HepG2 (cell line): ENCODE results near the gene NEAT1. TPM values are rescaled to one million over a fixed set of nuclear protein-coding genes. Genes with fewer than 3 reads are reported as not detected.

Experiments
- ATAC-seq: fragments of 200-7000 bp; cut with Tn5 transposase; 3 replicates; pipeline ENCODE4 v1.9.1; 2020; ENCODE audit warnings: mild to moderate bottlenecking, moderate library complexity
- BruUV-seq: library from RNA; stranded (reverse); fragments of 400-500 nt; replicated peaks from 2 replicates; lab custom pipeline; 2021; lab: Mats Ljungman, UMichigan
- CTCF ChIA-PET: fragments of 300-600 bp; formaldehyde crosslinking; extraction: SDS; loops from one replicate; lab custom pipeline; 2021; ENCODE audit warnings: low total read pairs, inconsistent platforms, low intra/inter-chr PET ratio; lab: Yijun Ruan, JAX
- POLR2A ChIA-PET: fragments of 350-600 bp; sonication (Branson Sonifier 250); formaldehyde crosslinking; loops from one replicate; lab custom pipeline; 2020; ENCODE audit warnings: antibody characterized with exemption, inconsistent platforms; lab: Yijun Ruan, JAX
- DNase-seq: peaks from one replicate; pipeline ENCODE4 v3.0.0-alpha.2; 2015; ENCODE audit warnings: low spot score
- FAIRE-seq: peaks from 3 replicates; lab custom pipeline; 2011; peaks lifted over from hg19 to GRCh38; lab: Jason Lieb, UNC
- H2AFZ ChIP-seq: one replicate; pipeline ENCODE4 v1.6.1; 2011; ENCODE audit warnings: low read length, inconsistent platforms
- H3K27ac ChIP-seq: fragments of 300-600 bp; 3 replicates; pipeline ENCODE4 v1.8.0; 2011; ENCODE audit warnings: mixed run types, mild to moderate bottlenecking, mixed read lengths, low read length, inconsistent platforms; ENCODE audit not compliant: insufficient read depth; ENCODE audit errors: extremely low read length
- H3K27me3 ChIP-seq, 2 experiments: fragments of 200-600 bp in 1 of 2; 2 replicates in 1 of 2; 3 replicates in 1 of 2; pipeline versions ENCODE4 v1.6.0 to v1.8.0; 2011; ENCODE audit warnings: low read length in 2 of 2, mild to moderate bottlenecking in 2 of 2, moderate library complexity in 2 of 2, inconsistent platforms in 1 of 2; ENCODE audit not compliant: insufficient read depth in 2 of 2, control insufficient read depth in 1 of 2
- H3K36me3 ChIP-seq, 2 experiments: fragments of 200-600 bp in 1 of 2; replicated peaks in 1 of 2; 2 replicates in 1 of 2; 3 replicates in 1 of 2; pipeline versions ENCODE4 v1.5.1 to v1.8.0; 2011; ENCODE audit warnings: low read length in 2 of 2, inconsistent platforms in 1 of 2; ENCODE audit not compliant: insufficient read depth in 2 of 2, control insufficient read depth in 1 of 2
- H3K4me1 ChIP-seq: 2 replicates; pipeline ENCODE4 v1.5.1; 2012; ENCODE audit warnings: low read length, inconsistent platforms; ENCODE audit not compliant: insufficient read depth
- H3K4me2 ChIP-seq: 2 replicates; pipeline ENCODE4 v1.6.0; 2011; ENCODE audit warnings: low read depth, low read length, inconsistent platforms
- H3K4me3 ChIP-seq, 3 experiments: fragments of 200-600 bp in 1 of 3; sonication (generic), shearing (Covaris generic) in 1 of 3; replicated peaks in 1 of 3; 2 replicates each; pipeline ENCODE4 v1.5.1; 2011 to 2016; ENCODE audit warnings: low read length in 3 of 3, inconsistent platforms in 2 of 3, low read depth in 2 of 3, mild to moderate bottlenecking in 2 of 3, control low read depth in 1 of 3, mixed read lengths in 1 of 3; ENCODE audit not compliant: insufficient read depth in 1 of 3
- H3K79me2 ChIP-seq: one replicate; pipeline ENCODE4 v1.6.1; 2011; ENCODE audit warnings: low read length, inconsistent platforms; ENCODE audit not compliant: insufficient read depth
- H3K9ac ChIP-seq: 2 replicates; pipeline ENCODE4 v1.6.0; 2011; ENCODE audit warnings: mild to moderate bottlenecking, low read depth, low read length, inconsistent platforms; ENCODE audit not compliant: insufficient read depth
- H3K9me3 ChIP-seq: 2 replicates; pipeline ENCODE4 v1.5.1; 2012; ENCODE audit warnings: mild to moderate bottlenecking, low read length
- H4K20me1 ChIP-seq: 2 replicates; pipeline ENCODE4 v1.6.0; 2011; ENCODE audit warnings: inconsistent platforms, mild to moderate bottlenecking, low read length, moderate library complexity; ENCODE audit not compliant: insufficient read depth
- ATRX ChIP-seq: sonication (generic); formaldehyde crosslinking; IDR thresholded peaks from 2 replicates; pipeline ENCODE4 v1.4.0; 2020; ENCODE audit warnings: missing genetic modification reagents, borderline replicate concordance
- CBFB ChIP-seq: sonication (generic); formaldehyde crosslinking; IDR thresholded peaks from 2 replicates; pipeline ENCODE4 v1.4.0; 2020; ENCODE audit warnings: missing genetic modification reagents
- ERF ChIP-seq: IDR thresholded peaks from 2 replicates; pipeline ENCODE4 v1.6.1; 2018; ENCODE audit warnings: missing biosample characterization, missing genetic modification reagents
- HDAC2 ChIP-seq: sonication (generic); formaldehyde crosslinking; IDR thresholded peaks from 2 replicates; pipeline ENCODE4 v1.4.0; 2020; ENCODE audit warnings: missing genetic modification reagents
- HNF4A ChIP-seq: sonication (generic); formaldehyde crosslinking; IDR thresholded peaks from 2 replicates; pipeline ENCODE4 v1.4.0; 2020; ENCODE audit warnings: missing genetic modification reagents
- HNRNPL ChIP-seq: fragments of 200-400 bp; formaldehyde crosslinking; IDR thresholded peaks from 2 replicates; pipeline ENCODE4 v1.6.1; 2017; ENCODE audit warnings: mild to moderate bottlenecking, low read depth, low read length
- POLR2AphosphoS2 ChIP-seq: IDR thresholded peaks from 2 replicates; pipeline ENCODE4 v1.6.1; 2011; ENCODE audit warnings: low read depth, low read length, improper control_type of control experiment
- RBFOX2 ChIP-seq: fragments of 200-400 bp; formaldehyde crosslinking; IDR thresholded peaks from 2 replicates; pipeline ENCODE4 v1.6.1; 2017; ENCODE audit warnings: low read depth, mild to moderate bottlenecking, low read length
- RBM22 ChIP-seq: fragments of 200-400 bp; formaldehyde crosslinking; optimal IDR thresholded peaks from 2 replicates; pipeline ENCODE3; 2017; ENCODE audit warnings: mild to moderate bottlenecking, low read length, moderate library complexity
- SRSF1 ChIP-seq: fragments of 200-400 bp; formaldehyde crosslinking; optimal IDR thresholded peaks from 2 replicates; pipeline ENCODE3; 2017; ENCODE audit warnings: mild to moderate bottlenecking, low read depth, low read length, moderate library complexity
- ZC3H4 ChIP-seq: sonication (generic); formaldehyde crosslinking; IDR thresholded peaks from 2 replicates; pipeline ENCODE4 v1.4.0; 2020; ENCODE audit warnings: missing genetic modification reagents, borderline replicate concordance
- ZNF138 ChIP-seq: sonication (generic); formaldehyde crosslinking; IDR thresholded peaks from 2 replicates; pipeline ENCODE4 v1.5.0; 2020; ENCODE audit warnings: mild to moderate bottlenecking, low read depth, missing genetic modification reagents
- ZNF263 ChIP-seq: sonication (generic); formaldehyde crosslinking; IDR thresholded peaks from 2 replicates; pipeline ENCODE4 v1.4.0; 2020; ENCODE audit warnings: missing genetic modification reagents
- ZNF337 ChIP-seq: sonication (generic); formaldehyde crosslinking; IDR thresholded peaks from 2 replicates; pipeline ENCODE4 v1.5.1; 2020; ENCODE audit warnings: missing genetic modification reagents, low read depth, mild to moderate bottlenecking, borderline replicate concordance
- ZNF431 ChIP-seq: sonication (generic); formaldehyde crosslinking; IDR thresholded peaks from 2 replicates; pipeline ENCODE4 v1.9.0; 2022; ENCODE audit warnings: missing genetic modification reagents, low read depth, mild to moderate bottlenecking, borderline replicate concordance
- ZNF547 ChIP-seq: sonication (generic); formaldehyde crosslinking; IDR thresholded peaks from 2 replicates; pipeline ENCODE4 v1.5.1; 2020; ENCODE audit warnings: mild to moderate bottlenecking, missing genetic modification reagents
- ZNF768 ChIP-seq: sonication (generic); formaldehyde crosslinking; IDR thresholded peaks from 2 replicates; pipeline ENCODE4 v1.4.0; 2020; ENCODE audit warnings: missing genetic modification reagents
- WGBS: methylation state at CpG from one replicate; pipeline ENCODE4 v1.1.6; 2017; ENCODE audit warnings: low lambda C conversion rate; 5-methylcytosine and 5-hydroxymethylcytosine counted together
- in situ Hi-C: cut with HindIII; loops from 2 replicates; pipeline ENCODE4 v1.10.0; 2017; ENCODE audit warnings: low pct_unique_long_range_greater_than_20kb; ENCODE audit not compliant: extremely low pct_ligation_motif_present
- intact Hi-C: fragments of 100-400 bp; cut with micrococcal nuclease; formaldehyde crosslinking; loops from one replicate; pipeline ENCODE4 v1.10.0; 2022; ENCODE audit not compliant: unreplicated experiment
- polyA plus RNA-seq, 8 experiments: library from polyadenylated mRNA; depleted of rRNA in 3 of 8; stranded (reverse) in 7 of 8; unstranded in 1 of 8; fragments of >200 nt; fragmentation: Illumina TruSeq in 4 of 8; extraction: Trizol in 4 of 8; gene quantifications; 2 replicates each; pipeline versions ENCODE4 v1.2.1 to v1.2.3, GENCODE V29; 2011 to 2016; ENCODE audit warnings: low read depth in 4 of 8, missing spikeins in 1 of 8, mixed read lengths in 1 of 8; ENCODE audit not compliant: insufficient read depth in 1 of 8
- total RNA-seq, 5 experiments: library from RNA; depleted of rRNA; stranded (reverse); fragments of >200 nt; fragmentation: Illumina TruSeq; extraction: Trizol; gene quantifications; 2 replicates each; pipeline ENCODE4 v1.2.3, GENCODE V29; 2016; ENCODE audit warnings: low read depth in 1 of 5
- TF ChIP-seq, protein P1 (sequence below): sonication (generic); formaldehyde crosslinking; IDR thresholded peaks from 2 replicates; pipeline ENCODE4 v1.5.0; 2020; ENCODE audit warnings: mild to moderate bottlenecking, missing genetic modification reagents
- TF ChIP-seq, protein P2 (sequence below): sonication (generic); formaldehyde crosslinking; conservative IDR thresholded peaks from 2 replicates; pipeline ENCODE4 v1.8.1; 2023; ENCODE audit warnings: missing genetic modification reagents
- TF ChIP-seq, protein P3 (sequence below): sonication (generic); formaldehyde crosslinking; IDR thresholded peaks from 2 replicates; pipeline ENCODE4 v1.8.0; 2022; ENCODE audit warnings: low read depth, missing genetic modification reagents

The NEAT1 gene
- total and polyA plus RNA-seq, 2 of the 13 experiments (the other 11 are each of a cell fraction or from before 2014, with no cell fraction given): 20.5 to 41.2 TPM

DNA sequence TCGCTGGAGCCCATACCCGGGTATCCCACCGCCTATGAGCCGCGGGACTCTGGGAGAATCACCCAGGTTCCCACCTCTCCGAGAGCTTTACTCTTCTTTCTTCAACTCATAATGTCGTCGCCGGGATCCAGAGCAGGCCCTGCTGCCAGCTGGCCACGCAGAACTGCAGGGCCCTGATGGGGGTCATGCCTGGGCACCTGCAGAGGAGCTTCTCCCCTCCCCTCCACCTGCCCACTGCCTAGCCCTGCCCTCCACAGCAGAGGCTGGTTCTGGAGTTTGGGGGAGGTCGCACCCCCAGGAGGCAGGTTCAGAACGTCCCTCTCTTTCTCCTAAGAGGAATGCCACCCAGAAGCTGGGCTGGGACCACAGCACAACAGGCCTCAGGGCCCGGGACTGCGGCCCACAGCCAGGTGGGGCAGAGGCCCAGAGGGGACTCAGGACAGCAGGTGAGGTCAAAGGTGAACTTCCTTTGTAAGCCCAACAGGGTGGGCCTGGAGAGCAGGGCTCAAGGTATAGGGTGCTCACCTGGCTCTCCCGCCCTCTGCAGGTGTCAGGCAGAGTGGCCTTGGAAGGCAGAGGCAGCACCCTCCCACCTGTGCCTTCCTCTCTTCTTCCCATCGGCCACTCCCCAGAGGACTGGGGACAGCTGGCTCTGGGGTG lies 42.0 kb upstream of the NEAT1 start:
- peak overlapping the region; percentile 95 for H3K4me2 ChIP-seq
- no peaks in the 10 kb centered on the region; a peak in 1 of 5 replicates for H3K27me3 ChIP-seq
- H4K20me1 ChIP-seq: no peaks in the 10 kb centered on the region
- H3K36me3 ChIP-seq: no peaks in the 10 kb centered on the region
- no peak overlapping the region for H3K27ac ChIP-seq
- no peak overlapping the region for H2AFZ ChIP-seq
- H3K4me1 ChIP-seq: peaks cover 85% of the 10 kb centered on the region
- BruUV-seq: no TSS peak
- in situ Hi-C loops: loop anchor here (5.0 kb wide), 1 partner anchor 37 kb away; no protein-coding TSS in a partner anchor
- no peaks in the 10 kb centered on the region for H3K79me2 ChIP-seq
- no peak for DNase-seq
- no peak for FAIRE-seq
- CTCF ChIA-PET: no interaction called here
- H3K9ac ChIP-seq: 0 out of 2 replicates have a peak overlapping the region, but pooled peaks have one; percentile 17
- POLR2A ChIA-PET: interaction anchor here (1.2 to 16.8 kb wide), 6 partner anchors 10 to 127 kb away, joined by 4 to 433 read pairs (median 26); partner anchors contain the start of genes MALAT1 and NEAT1
- no peak overlapping the region; a peak in 1 of 6 replicates for H3K4me3 ChIP-seq
- 57% methylated on average over 9 of the region's 16 CpGs for WGBS
- H3K9me3 ChIP-seq: no peaks in the 10 kb centered on the region
- intact Hi-C loops: no loop called here
- no peak for ATAC-seq
- TF ChIP-seq ERF (CRISPR knock-in tag): no peak
- TF ChIP-seq RBM22: no peak
- TF ChIP-seq, protein P1, sequence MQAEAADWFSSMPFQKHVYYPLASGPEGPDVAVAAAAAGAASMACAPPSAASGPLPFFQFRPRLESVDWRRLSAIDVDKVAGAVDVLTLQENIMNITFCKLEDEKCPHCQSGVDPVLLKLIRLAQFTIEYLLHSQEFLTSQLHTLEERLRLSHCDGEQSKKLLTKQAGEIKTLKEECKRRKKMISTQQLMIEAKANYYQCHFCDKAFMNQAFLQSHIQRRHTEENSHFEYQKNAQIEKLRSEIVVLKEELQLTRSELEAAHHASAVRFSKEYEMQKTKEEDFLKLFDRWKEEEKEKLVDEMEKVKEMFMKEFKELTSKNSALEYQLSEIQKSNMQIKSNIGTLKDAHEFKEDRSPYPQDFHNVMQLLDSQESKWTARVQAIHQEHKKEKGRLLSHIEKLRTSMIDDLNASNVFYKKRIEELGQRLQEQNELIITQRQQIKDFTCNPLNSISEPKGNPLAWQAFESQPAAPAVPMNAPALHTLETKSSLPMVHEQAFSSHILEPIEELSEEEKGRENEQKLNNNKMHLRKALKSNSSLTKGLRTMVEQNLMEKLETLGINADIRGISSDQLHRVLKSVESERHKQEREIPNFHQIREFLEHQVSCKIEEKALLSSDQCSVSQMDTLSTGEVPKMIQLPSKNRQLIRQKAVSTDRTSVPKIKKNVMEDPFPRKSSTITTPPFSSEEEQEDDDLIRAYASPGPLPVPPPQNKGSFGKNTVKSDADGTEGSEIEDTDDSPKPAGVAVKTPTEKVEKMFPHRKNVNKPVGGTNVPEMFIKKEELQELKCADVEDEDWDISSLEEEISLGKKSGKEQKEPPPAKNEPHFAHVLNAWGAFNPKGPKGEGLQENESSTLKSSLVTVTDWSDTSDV (CRISPR knock-in tag): 0 out of 2 replicates have a peak, but pooled peaks have one; percentile 45
- no peak for TF ChIP-seq SRSF1
- TF ChIP-seq CBFB: no peak
- no peak for TF ChIP-seq POLR2AphosphoS2
- TF ChIP-seq, protein P2, sequence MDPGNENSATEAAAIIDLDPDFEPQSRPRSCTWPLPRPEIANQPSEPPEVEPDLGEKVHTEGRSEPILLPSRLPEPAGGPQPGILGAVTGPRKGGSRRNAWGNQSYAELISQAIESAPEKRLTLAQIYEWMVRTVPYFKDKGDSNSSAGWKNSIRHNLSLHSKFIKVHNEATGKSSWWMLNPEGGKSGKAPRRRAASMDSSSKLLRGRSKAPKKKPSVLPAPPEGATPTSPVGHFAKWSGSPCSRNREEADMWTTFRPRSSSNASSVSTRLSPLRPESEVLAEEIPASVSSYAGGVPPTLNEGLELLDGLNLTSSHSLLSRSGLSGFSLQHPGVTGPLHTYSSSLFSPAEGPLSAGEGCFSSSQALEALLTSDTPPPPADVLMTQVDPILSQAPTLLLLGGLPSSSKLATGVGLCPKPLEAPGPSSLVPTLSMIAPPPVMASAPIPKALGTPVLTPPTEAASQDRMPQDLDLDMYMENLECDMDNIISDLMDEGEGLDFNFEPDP: no peak
- no peak for TF ChIP-seq HDAC2
- TF ChIP-seq, protein P3, sequence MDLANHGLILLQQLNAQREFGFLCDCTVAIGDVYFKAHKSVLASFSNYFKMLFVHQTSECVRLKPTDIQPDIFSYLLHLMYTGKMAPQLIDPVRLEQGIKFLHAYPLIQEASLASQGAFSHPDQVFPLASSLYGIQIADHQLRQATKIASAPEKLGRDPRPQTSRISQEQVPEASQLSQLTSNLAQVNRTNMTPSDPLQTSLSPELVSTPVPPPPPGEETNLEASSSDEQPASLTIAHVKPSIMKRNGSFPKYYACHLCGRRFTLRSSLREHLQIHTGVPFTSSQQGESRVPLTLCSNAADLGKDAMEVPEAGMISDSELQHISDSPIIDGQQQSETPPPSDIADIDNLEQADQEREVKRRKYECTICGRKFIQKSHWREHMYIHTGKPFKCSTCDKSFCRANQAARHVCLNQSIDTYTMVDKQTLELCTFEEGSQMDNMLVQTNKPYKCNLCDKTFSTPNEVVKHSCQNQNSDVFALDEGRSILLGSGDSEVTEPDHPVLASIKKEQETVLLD (CRISPR knock-in tag): no peak
- TF ChIP-seq ZNF431 (CRISPR knock-in tag): no peak
- no peak for TF ChIP-seq ZNF547 (CRISPR knock-in tag)
- TF ChIP-seq ZNF337 (CRISPR knock-in tag): no peak
- no peak for TF ChIP-seq ZNF138 (CRISPR knock-in tag)
- TF ChIP-seq HNF4A (CRISPR knock-in tag): 0 out of 2 replicates have a peak, but pooled peaks have one; percentile 23
- TF ChIP-seq ATRX (CRISPR knock-in tag): no peak
- no peak for TF ChIP-seq RBFOX2
- no peak for TF ChIP-seq HNRNPL
- TF ChIP-seq ZNF768 (CRISPR knock-in tag): no peak
- no peak for TF ChIP-seq ZC3H4
- TF ChIP-seq ZNF263 (CRISPR knock-in tag): 0 out of 2 replicates have a peak, but pooled peaks have one; percentile 19
